GM23338 (cell line): Measurements from ENCODE around the gene HUS1. TPM values are rescaled to one million over a fixed set of nuclear protein-coding genes. Genes with fewer than 3 reads are reported as not detected.

ENCODE experiments used
- ATAC-seq: fragments of 200-7000 bp; cut with Tn5 transposase; 3 replicates; pipeline ENCODE4 v1.9.1; 2020
- DNase-seq: peaks from one replicate; pipeline ENCODE4 v3.0.0-alpha.2; 2015; ENCODE audit warnings: low spot score
- H2AFZ ChIP-seq: fragments of 200-600 bp; sonication (generic); 2 replicates; pipeline ENCODE4 v1.8.0; 2016; ENCODE audit warnings: antibody characterized with exemption, mild to moderate bottlenecking, moderate library complexity
- H3F3A ChIP-seq: fragments of 200-600 bp; sonication (generic); replicated peaks from 2 replicates; pipeline ENCODE4 v1.8.0; 2017; ENCODE audit warnings: antibody characterized with exemption, mixed run types, low read depth
- H3K27ac ChIP-seq: fragments of 200-600 bp; sonication (generic); 2 replicates; pipeline ENCODE4 v1.6.1; 2016; ENCODE audit warnings: low read depth
- H3K27me3 ChIP-seq: fragments of 200-600 bp; sonication (generic); 2 replicates; pipeline ENCODE4 v1.8.0; 2016; ENCODE audit warnings: mild to moderate bottlenecking, mixed run types, moderate library complexity; ENCODE audit not compliant: insufficient read depth
- H3K36me3 ChIP-seq: fragments of 200-600 bp; sonication (generic); 2 replicates; pipeline ENCODE4 v1.8.0; 2016; ENCODE audit warnings: mild to moderate bottlenecking; ENCODE audit not compliant: insufficient read depth
- H3K4me1 ChIP-seq: fragments of 200-600 bp; sonication (generic); 2 replicates; pipeline ENCODE4 v1.8.0; 2016; ENCODE audit warnings: mild to moderate bottlenecking, moderate library complexity; ENCODE audit not compliant: insufficient read depth
- H3K4me2 ChIP-seq: fragments of 200-600 bp; sonication (generic); 2 replicates; pipeline ENCODE4 v1.7.1; 2017; ENCODE audit warnings: mixed run types
- H3K4me3 ChIP-seq: fragments of 200-600 bp; sonication (generic); 2 replicates; pipeline ENCODE4 v1.6.1; 2016; ENCODE audit warnings: mixed run types
- H3K79me2 ChIP-seq: fragments of 200-600 bp; sonication (generic); replicated peaks from 2 replicates; pipeline ENCODE4 v1.8.0; 2017; ENCODE audit warnings: mild to moderate bottlenecking; ENCODE audit not compliant: insufficient read depth
- H3K9me2 ChIP-seq: fragments of 200-600 bp; sonication (generic); 2 replicates; pipeline ENCODE4 v1.8.0; 2017; ENCODE audit not compliant: insufficient read depth
- H4K20me1 ChIP-seq: fragments of 200-600 bp; sonication (generic); replicated peaks from 2 replicates; pipeline ENCODE4 v1.8.0; 2017; ENCODE audit warnings: mild to moderate bottlenecking; ENCODE audit not compliant: insufficient read depth
- H3K27ac Mint-ChIP-seq: 2 replicates; pipeline ENCODE4 v1.8.0; 2020; ENCODE audit warnings: inconsistent platforms, mild to moderate bottlenecking, moderate library complexity, mixed read lengths
- H3K27me3 Mint-ChIP-seq: 3 replicates; pipeline ENCODE4 v1.8.0; 2022; ENCODE audit warnings: low read depth, mild to moderate bottlenecking, moderate library complexity, mixed read lengths, inconsistent platforms; ENCODE audit not compliant: insufficient read depth, poor library complexity
- H3K36me3 Mint-ChIP-seq: 3 replicates; pipeline ENCODE4 v1.8.0; 2021; ENCODE audit warnings: low read depth, mild to moderate bottlenecking, inconsistent platforms, moderate library complexity, mixed read lengths
- H3K4me1 Mint-ChIP-seq: 3 replicates; pipeline ENCODE4 v1.8.0; 2020; ENCODE audit warnings: mild to moderate bottlenecking, inconsistent platforms, mixed read lengths
- H3K4me3 Mint-ChIP-seq: 3 replicates; pipeline ENCODE4 v1.8.0; 2021; ENCODE audit warnings: moderate library complexity, mild to moderate bottlenecking, inconsistent platforms, mixed read lengths
- H3K9me3 Mint-ChIP-seq: 3 replicates; pipeline ENCODE4 v1.8.0; 2020; ENCODE audit warnings: moderate library complexity, mild to moderate bottlenecking, inconsistent platforms, mixed read lengths
- CTCF ChIP-seq, 2 experiments: fragments of 200-600 bp in 1 of 2; sonication (generic) in 1 of 2; conservative IDR thresholded peaks; 2 replicates each; pipeline versions ENCODE4 v1.5.1 to v1.6.1; 2016 to 2017; ENCODE audit warnings: antibody characterized with exemption in 2 of 2, low read depth in 2 of 2, mild to moderate bottlenecking in 2 of 2, moderate library complexity in 1 of 2
- ETS1 ChIP-seq: IDR thresholded peaks from 2 replicates; pipeline ENCODE4 v1.6.1; 2016; ENCODE audit warnings: antibody characterized with exemption
- EZH2 ChIP-seq: fragments of 200-600 bp; sonication (generic); IDR thresholded peaks from one replicate; pipeline ENCODE4 v1.8.0; 2017; ENCODE audit warnings: antibody characterized with exemption, mild to moderate bottlenecking, low read depth; ENCODE audit not compliant: unreplicated experiment
- EZH2phosphoT487 ChIP-seq: fragments of 200-600 bp; sonication (generic); IDR thresholded peaks from one replicate; pipeline ENCODE4 v1.8.1; 2018; ENCODE audit warnings: antibody characterized with exemption; ENCODE audit not compliant: unreplicated experiment
- JUNB ChIP-seq: IDR thresholded peaks from one replicate; pipeline ENCODE4 v1.6.1; 2016; ENCODE audit warnings: antibody characterized with exemption; ENCODE audit not compliant: unreplicated experiment
- POLR2AphosphoS5 ChIP-seq: IDR thresholded peaks from 2 replicates; pipeline ENCODE4 v1.6.1; 2016; ENCODE audit warnings: antibody characterized with exemption, low read depth
- REST ChIP-seq: IDR thresholded peaks from one replicate; pipeline ENCODE4 v1.6.1; 2018; ENCODE audit warnings: antibody characterized with exemption; ENCODE audit not compliant: unreplicated experiment
- ZNF331 ChIP-seq: fragments of 250-450 bp; sonication (Bioruptor Pico); IDR thresholded peaks from 2 replicates; pipeline ENCODE4 v1.5.0; 2020; ENCODE audit warnings: low read depth, mild to moderate bottlenecking, moderate library complexity
- ZNF462 ChIP-seq: fragments of 250-450 bp; sonication (Bioruptor Pico); IDR thresholded peaks from 2 replicates; pipeline ENCODE4 v1.5.0; 2020; ENCODE audit warnings: mild to moderate bottlenecking, moderate library complexity
- polyA plus RNA-seq: library from polyadenylated mRNA; unstranded; fragments of >200 nt; fragmentation: Nextera tagmentation; extraction: Ambion mirVana; gene quantifications from 2 replicates; pipeline ENCODE4 v1.2.1, GENCODE V29; 2016
- total RNA-seq: library from RNA; depleted of rRNA; stranded (reverse); fragments of >200 nt; shearing (Covaris generic); gene quantifications from 2 replicates; pipeline ENCODE4 v1.2.3, GENCODE V29; 2014

HUS1 gene
- total and polyA plus RNA-seq, 2 experiments from 2014 or later = 14.9 to 29.7 TPM

DNA sequence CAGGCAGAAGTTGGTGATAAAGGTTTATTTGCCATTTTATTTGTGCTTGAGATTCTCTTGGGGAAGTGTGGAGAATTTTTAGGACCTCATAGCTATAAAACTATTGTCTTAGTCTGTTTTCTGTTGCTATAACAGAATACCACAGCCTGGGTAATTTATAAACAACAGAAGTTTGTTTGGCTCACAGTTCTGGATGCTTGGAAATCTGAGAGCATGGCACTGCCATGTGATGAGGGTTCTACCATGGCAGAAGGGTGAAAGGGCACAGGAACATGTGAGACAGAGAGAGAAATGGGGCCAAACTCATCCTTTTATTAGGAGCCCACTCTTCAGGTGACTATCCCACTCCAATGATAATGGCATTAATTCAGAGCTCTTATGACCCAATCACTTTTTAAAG is 37.2 kb upstream of the HUS1 start:
- Histone ChIP-seq H3K9me2 (no peaks in the 10 kb centered on the region; the same call in 1 of the 2 replicates), H3F3A (no peaks in the 10 kb centered on the region), H3K4me2 (no peak overlapping the region), H3K79me2 (no peaks in the 10 kb centered on the region), H3K4me3 (no peak overlapping the region), H3K36me3 (no peaks in the 10 kb centered on the region), H3K27me3 (no peaks in the 10 kb centered on the region), H3K27ac (no peak overlapping the region), H3K4me1 (no peaks in the 10 kb centered on the region), H4K20me1 (no peaks in the 10 kb centered on the region), H2AFZ (no peak overlapping the region)
- Mint-ChIP-seq H3K36me3 (no peaks in the 10 kb centered on the region; the same call in 2 of the 3 replicates), H3K4me3 (no peak overlapping the region), H3K9me3 (no peaks in the 10 kb centered on the region; the same call in 2 of the 3 replicates), H3K4me1 (no peaks in the 10 kb centered on the region), H3K27me3 (no peaks in the 10 kb centered on the region), H3K27ac (no peak overlapping the region)
- DNase-seq (no peak), ATAC-seq (no peak)
- TF ChIP-seq EZH2 = no peak

GRCh38 chr7:48011951-48012350 is 32.5 kb upstream of the HUS1 start:
- Histone ChIP-seq H3K79me2 (no peaks in the 10 kb centered on the region), H3K9me2 (peaks cover 11% of the 10 kb centered on the region; the same call in 1 of the 2 replicates), H3K4me1 (no peaks in the 10 kb centered on the region), H3K27ac (no peak overlapping the region), H3F3A (no peaks in the 10 kb centered on the region), H3K4me2 (no peak overlapping the region), H3K36me3 (no peaks in the 10 kb centered on the region), H2AFZ (no peak overlapping the region), H4K20me1 (no peaks in the 10 kb centered on the region), H3K4me3 (no peak overlapping the region), H3K27me3 (no peaks in the 10 kb centered on the region)
- Mint-ChIP-seq H3K36me3 (no peaks in the 10 kb centered on the region), H3K4me1 (no peaks in the 10 kb centered on the region), H3K9me3 (no peaks in the 10 kb centered on the region; the same call in 2 of the 3 replicates), H3K27ac (no peak overlapping the region), H3K4me3 (no peak overlapping the region), H3K27me3 (no peaks in the 10 kb centered on the region)
- ATAC-seq (no peak), DNase-seq (no peak)
- TF ChIP-seq CTCF (conservative IDR thresholded peaks at IDR 0.05; ENCODE audit: low read depth in 2 of 2) (no peak), ZNF462 (CRISPR knock-in tag) (no peak), ETS1 (no peak), EZH2 (no peak), JUNB (no peak), POLR2AphosphoS5 (no peak), EZH2phosphoT487 (no peak), REST (no peak), ZNF331 (CRISPR knock-in tag) (no peak)
